ENCODE measurements around the gene AMH.

AMH gene

DNA sequence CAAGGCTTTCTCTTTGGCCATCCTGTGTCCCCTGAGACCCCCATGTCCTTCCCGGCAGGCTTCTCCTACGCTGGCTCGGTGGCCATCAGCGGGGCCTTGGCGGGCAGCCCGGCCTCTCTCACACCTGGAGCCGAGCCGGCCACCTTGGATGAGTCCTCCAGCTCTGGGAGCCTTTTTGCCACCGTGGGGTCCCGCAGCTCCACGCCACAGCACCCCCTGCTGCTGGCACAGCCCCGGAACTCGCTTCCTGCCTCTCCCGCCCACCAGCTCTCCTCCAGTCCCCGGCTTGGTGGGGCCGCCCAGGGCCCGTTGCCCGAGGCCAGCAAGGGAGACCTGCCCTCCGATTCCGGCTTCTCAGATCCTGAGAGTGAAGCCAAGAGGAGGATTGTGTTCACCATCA lies 27.2 kb upstream of the AMH start:
- no peak for DNase-seq

DNA sequence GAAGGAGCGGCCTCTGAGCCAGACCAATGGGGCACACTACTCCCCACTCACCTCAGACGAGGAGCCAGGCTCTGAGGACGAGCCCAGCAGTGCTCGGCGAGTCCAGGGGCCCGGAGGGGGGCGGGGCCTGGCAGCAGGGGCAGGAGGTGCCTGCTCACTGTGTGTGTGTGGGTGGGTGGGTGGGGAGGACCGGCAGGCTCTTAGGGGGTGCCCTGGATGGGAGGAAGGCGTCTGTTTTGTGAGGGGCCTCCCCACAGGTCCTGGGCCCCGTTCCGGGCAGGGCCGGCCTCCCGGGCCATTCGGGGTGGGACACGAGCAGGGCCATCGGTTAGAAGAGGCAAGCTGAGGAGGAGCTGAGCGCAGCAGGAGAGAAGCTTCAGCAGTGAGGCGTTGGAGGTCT lies 25.7 kb upstream of the AMH start:
- DNase-seq, result no peak

DNA sequence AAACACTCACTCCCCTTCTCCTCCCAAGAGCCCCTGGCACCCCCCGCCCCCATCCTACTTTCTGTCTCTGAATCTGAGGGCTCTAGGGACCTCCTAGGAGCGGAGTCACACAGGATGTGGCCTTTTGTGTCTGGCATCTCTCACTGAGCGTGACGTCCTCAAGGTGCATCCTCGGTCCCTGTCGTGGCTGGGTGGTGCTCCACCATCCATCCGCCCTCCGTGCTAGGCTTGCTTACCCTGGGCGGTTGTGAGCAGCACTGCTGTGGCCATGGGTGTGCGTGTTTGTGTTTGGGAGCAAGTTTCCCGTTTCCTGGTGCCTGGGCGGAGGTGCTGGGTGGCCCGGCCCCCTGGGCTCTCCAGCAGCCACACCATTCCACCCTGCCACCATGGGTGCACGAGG lies 25.2 kb upstream of the AMH start:
- DNase-seq, result no peak

DNA sequence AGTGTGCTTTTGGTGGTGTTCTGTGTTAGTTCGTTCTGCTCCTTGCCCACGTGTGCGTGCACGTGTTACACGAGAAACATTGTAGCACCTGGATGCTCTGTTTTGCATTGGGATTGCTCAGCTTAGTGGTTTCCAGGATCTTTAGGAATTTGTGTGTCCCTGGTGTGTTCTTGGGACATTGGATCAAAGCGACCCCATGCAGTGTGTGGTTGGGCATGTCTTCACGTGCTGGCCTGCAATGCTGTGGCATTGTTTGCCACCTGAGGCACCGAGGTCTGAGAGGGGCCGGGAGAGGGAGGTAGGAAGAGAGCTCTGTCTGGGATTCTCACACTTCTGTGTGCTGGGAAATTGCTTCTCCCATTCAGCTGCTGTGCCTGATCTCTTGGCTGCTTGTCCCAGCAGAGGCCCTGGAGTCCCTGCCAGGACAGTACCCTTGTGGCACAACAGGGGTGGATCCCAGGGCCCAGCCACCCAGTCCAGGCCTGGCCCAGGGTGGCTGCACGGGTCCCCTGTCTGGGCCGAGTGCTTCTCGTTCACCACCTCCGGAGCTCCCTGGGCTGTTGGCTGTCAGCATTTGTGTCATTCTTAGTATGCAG lies 24.3 kb upstream of the AMH start:
- no peak for DNase-seq

DNA sequence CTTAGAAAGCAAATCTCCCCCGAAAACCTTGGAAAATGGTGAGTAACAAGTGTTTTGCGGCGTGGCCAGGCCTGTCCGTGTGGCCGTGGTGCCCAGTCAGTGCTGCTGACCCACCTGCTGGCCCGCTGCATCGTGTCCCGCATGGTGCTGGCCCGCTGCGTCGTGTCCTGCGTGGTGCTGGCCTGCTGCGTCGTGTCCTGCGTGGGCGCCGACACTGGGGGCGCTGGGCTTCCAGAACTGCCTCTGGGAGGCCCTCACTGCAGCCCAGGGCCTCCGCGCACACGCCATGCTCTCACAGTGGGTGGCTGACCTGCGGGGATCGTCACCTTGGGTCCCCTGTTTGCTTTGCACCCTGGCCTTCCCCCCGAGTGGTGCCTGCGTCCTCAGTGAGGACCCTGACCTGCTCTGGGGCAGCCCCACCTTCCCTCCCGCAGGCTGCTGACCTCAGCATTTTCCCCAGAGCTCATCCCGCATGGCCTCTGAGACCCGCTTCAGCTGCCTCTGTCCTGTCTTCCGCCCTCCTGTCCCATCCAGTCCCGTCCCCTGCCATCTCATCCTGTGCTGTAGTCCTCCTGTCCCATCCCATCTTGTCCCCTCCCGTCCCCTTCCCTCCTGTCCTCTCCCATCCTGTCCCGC lies 23.6 kb upstream of the AMH start:
- DNase-seq, result no peak

DNA sequence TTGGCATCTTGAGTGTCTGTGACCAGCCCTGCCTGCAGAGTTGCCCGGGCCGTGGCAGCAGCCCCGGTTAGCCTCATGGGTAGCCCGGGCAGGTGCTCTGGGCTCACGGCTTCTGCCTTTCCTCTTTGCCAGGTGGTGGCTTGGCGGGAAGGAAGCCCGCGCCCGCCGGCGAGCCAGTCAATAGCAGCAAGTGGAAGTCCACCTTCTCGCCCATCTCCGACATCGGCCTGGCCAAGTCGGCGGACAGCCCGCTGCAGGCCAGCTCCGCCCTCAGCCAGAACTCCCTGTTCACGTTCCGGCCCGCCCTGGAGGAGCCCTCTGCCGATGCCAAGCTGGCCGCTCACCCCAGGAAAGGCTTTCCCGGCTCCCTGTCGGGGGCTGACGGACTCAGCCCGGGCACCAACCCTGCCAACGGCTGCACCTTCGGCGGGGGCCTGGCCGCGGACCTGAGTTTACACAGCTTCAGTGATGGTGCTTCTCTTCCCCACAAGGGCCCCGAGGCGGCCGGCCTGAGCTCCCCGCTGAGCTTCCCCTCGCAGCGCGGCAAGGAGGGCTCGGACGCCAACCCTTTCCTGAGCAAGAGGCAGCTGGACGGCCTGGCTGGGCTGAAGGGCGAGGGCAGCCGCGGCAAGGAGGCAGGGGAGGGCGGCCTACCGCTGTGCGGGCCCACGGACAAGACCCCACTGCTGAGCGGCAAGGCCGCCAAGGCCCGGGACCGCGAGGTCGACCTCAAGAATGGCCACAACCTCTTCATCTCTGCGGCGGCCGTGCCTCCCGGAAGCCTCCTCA lies 22.9 kb upstream of the AMH start:
- DNase-seq, result no peak

DNA sequence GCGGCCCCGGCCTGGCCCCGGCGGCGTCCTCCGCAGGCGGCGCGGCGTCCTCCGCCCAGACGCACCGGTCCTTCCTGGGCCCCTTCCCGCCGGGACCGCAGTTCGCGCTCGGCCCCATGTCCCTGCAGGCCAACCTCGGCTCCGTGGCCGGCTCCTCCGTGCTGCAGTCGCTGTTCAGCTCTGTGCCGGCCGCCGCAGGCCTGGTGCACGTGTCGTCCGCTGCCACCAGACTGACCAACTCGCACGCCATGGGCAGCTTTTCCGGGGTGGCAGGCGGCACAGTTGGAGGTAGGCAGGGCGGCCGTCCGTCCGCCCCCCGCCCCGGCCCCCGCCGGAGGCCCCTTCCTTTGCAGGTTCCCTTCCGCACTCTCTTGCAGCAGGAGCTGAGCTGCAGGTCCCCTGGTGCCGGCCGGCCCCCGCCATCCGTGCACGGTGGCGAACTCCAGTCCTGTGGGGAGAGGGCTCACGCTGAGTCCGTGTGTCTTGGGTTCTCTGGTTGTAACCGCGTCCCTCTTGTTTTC lies 22.2 kb upstream of the AMH start:
- DNase-seq, result no peak

DNA sequence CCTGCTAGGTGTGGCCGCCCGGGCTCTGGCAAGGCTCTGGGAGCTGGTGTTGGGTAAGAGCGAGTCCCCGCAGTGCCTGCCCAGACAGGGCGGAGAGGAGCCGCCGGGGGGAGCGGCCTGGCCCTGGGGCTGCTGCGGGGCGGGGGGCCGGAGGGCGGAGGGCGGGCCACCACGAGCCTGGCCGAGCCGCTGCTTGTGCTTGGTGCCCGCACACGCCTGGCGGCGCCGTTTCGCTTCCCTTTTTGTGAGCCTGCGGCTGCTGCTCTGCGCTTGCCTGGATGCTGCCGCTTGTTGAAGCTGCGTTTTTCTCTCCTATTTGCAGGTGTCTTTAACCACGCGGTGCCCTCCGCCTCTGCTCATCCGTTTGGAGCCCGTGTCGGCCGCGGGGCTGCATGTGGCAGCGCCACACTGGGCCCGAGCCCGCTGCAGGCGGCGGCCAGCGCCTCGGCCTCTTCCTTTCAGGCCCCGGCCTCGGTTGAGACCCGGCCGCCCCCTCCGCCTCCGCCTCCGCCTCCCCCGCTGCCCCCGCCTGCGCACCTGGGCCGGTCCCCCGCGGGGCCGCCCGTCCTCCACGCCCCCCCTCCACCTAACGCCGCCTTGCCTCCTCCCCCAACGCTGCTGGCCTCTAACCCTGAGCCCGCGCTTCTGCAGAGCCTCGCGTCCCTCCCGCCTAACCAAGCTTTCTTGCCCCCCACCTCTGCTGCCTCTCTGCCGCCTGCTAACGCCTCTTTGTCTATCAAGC lies 21.5 kb upstream of the AMH start:
- DNase-seq, result no peak

DNA sequence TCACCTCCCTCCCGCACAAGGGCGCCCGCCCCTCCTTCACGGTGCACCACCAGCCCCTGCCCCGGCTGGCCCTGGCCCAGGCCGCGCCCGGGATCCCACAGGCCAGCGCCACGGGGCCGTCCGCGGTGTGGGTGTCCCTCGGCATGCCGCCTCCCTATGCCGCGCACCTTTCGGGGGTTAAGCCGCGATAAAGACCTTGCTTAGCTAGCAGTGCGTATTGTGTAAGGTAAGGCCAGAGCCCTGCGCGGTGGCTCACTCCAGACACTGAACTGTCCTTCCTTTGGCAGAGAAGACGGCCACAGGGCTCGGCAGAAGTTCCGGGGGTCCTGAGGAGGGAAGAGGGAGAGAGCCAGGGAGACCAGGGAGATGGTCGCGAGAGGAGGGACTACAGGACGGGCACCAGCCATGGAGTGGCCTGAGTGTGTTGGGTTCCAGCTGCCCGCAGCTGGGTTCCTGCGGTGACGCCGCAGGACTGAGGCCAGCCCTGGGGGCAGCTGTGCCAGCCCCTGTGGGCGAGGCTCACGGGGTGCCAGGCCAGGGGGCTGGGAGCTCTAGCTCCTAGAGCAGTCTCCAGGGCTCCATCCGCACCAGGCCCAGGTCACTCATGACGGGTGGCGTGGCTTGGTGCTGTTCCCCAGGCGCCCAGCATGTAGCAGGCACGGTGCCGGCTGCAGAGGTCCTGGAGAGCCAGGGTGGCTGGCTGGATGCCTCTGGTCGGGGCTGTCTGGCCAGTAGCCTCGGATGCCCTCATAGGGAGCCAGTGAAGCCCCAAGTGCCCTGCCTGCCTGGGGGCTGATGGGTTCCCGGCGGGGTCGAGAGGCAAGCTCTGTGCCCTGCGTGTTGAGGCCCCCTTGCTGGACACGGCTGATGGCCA lies 20.7 kb upstream of the AMH start:
- DNase-seq, result no peak

DNA sequence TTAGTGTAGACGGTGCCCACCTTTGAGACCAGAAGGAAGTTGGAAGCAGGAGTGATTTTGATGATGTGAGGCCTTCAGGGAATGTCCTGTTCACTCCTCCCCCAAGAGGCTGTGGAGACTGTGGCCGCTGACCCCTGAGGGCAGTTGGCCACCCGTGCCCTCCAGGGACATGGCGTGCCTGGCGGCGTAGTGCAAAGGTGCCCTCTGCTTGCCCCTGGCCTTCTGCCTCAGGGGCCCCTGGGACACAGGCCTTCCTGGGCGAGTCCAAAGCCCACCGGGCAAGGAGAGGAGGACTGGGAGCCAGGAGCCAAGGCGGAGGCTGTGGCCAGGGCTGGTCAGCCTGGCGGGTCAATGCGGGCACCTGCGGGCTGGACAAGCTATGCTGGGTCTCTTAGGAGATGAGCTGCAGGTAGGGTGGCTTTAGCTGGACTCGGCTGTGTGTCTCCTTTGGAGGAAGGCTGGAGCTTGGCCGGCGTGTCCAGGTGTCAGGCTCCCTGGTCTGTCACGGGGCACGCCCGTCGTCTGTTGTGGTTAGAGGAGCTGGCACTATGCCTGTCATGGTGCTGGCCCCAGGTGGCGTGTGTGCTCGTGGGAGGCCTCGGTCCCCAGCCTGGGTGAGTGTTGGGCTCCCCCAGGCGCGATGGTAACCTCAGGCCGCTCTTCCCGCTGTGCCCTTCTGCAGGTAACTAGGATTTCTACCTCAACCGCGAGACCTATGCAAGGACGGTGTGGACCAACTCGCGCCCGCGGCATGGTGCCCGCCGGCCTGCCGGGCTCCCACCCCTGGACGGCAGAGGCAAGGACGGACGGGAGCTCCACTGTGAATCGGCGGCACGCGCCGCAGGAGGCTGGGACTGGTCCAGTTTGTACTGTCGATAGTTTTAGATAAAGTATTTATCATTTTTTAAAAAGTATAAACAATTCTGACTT lies 19.8 kb upstream of the AMH start:
- no peak for DNase-seq

DNA sequence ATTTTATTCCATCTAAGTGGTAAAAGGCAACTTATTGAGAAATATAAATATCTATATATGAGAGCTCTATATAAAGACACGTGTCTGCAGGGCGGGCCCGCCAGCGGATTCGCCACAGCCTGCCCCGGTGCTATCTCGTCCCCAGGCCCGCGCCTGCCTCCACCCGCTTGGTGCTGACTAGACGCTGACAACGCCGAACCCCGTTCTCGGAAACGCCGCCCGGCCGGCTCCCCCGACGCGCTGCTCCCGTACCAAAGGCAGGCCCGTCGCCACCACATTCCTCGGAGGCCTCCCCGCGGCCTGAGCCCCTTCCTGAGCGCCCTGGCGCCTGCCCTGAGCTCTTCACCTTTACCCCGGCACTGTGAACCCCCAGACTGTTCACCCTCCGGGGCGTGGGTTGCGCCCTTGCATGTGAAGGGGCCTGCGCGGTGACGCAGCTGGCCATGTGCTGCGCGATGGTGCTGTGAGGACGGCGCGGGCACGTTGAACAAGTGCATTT lies 19.0 kb upstream of the AMH start:
- no peak for DNase-seq

DNA sequence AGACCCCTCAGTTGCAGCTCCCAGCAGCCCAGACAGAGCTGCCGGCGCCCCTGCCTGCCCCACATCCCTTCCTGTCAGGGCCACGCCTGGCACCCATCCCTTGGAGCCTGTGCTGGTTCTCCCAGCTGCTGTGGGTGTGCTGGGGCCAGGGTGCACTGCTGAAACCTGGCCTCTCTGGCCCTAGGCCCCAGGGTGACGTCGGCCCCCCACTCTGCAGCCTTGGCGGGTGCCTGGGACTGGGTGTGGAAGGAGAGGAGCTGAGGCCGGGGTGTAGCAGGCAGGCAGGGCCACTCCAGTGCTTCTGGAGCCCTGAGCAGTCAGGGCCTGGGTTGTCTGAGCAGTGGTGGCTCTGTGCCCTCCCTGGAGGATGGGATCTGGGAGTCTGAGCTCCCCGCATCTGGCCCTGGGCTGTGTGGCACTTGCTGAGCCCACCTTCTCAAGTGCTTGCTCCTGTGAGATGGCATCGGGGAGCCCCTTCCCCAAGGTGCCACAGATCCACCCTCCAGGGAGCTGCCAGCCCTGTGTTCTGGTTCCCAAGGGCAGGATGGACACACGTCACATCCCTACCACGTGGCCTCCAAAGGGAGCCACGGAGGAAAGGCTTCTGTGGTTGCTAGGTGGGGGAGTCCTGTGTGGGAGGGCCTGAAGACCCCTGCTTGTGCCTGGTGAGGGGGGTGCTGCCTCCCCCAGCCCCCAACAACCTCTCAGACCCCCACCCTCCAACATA lies 18.2 kb upstream of the AMH start:
- DNase-seq, result no peak

DNA sequence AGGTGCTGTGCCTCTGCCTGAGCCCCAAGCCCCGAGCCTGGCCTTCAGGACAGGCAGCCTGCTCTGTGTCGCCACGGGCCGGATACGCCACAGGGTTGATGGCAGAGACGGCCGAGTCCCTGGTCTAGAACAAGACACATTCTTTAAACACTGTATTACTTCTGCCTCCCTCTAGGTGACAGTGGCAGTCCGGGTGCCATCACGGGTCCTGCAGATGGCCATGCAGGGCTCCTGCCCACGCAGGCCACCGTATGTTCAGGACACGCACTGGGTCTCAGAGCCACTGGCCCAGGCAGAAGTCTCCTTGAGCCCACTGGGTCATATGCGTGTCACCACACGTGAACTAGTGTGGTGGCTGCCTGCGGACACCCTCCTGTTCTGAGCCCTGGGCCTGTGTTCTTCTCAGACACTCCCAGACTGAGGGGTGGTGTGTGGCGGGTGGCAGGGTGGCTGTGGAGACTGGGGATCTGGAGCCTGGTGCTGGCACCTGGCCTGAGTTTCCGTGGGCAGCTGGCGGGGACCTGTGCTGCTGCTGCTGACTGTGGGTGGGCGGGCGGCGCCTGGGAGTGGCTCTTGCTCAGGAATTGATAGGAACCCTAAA lies 17.4 kb upstream of the AMH start:
- DNase-seq, result no peak

DNA sequence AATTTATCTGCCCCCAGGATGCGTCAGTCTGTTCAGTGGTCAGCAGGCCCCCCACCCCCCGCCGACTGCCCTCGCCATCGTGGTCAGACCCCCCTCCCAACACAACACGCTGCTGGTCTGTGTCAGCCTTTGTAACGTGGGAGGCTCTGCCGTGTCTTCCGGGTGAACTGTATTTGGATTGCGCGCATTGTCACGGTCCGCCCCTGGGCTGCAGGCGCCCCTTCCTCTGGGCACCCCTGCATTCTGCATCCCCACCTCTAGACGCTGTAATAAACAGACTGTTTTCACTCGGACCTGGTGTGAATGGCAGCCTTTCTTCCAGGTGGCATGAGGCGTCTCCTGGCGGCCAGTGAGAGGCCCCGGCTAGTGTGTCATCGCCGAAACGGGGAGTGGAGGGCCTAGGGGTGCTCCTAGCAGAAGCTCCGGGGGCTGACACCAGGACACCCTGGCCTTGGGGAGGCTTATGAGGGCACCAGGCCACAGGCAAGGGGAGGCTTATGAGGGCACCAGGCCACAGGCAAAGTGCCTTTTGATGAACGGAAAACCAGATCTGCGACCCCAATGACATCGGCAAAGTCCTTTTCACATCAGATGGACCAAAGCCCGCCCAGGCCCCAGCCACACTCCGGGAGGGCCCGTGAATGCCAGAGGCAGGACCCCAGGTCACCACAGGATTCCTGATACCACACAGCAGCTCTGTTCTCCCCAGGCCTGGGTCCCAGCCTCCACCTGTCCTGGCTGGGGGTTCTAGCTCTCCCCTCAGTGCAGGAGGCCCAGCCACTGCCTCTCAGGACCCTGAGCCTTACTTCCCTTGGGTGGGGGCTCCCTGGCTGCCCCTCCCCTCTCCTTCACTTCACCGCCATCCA lies 16.6 kb upstream of the AMH start:
- DNase-seq, result no peak

DNA sequence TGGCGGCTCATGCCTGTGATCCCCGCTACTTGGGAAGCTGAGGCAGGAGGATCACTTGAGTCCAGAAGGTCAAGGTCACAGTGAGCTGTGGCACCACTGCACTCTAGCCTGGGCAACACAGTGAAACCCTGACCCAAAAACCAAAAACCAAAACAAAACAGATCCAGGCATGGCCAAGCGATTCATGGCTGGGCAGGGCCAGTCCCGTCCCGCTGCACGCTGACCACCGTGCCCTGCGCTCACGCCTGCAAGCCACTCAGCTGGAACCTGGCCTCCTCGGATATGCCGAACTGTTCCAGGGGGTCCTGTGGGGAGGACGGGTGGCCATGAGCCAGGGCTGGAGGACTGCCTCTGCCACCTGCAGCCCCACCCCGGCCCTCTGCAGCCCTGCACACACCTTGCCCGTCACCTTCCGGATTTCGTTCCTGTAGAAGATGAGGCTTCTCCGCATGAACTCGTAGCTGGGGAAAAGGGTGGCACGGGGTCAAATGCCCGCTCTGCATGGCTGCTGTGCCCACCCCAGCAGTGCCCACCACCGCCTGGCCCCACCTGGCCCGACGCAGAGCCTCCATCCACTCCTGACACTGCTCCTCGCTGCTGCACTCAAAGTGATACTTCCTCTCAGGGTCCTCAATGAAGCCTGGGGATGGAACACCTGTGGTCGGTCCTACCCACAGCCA lies 15.4 kb upstream of the AMH start:
- DNase-seq, result no peak

DNA sequence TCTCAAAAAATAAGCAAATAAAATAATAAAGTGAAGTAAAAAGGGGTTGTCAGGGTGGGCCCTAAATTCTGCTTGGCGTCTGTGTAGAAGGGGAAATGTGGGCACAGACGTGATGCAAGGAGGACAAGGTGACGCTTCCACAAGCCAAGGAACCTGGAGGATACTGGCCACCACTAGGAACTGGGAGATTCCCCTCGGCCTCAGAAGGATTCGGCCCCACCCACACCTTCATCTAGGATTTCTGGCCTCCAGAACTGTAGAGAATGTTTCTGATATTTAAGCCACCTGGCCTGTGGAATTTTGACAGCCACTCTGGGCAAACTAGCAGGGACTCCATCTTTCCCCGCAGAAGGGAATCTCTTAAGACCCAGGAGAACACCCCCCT lies 14.1 kb upstream of the AMH start:
- DNase-seq, result no peak

DNA sequence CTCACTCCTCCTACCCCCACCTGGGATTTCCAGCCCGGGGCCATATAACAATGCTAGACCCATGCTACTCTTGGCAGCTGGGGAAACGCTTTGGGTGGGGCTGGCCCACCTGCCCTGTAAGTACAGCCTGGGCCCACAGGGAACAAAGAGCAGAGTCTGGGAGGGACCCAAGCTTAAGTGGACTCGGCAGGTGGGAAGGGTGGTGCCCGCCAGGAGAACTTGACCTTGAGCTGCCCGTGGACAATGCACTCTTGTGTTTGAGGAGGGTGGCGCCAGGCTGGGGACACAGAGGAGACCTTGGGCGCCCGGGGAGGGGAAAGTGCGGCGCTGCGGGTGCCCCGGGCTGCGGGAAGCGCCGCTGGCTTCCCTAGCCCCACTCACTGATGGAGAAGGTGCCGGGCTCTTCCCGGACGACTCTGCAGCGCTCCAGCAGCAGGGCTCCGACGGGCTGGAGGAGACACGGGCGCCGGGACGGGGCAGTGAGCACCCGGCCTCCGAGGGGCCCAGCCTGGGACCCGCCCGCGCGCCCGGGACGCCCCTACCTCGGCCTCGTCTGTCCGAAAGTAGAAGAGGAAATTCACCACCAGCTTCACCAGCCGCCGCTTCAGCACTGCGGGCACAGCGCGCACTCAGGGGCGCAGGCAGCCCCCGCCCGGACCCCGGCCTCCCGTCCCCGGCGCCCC lies 13.6 kb upstream of the AMH start:
- no peak for DNase-seq

DNA sequence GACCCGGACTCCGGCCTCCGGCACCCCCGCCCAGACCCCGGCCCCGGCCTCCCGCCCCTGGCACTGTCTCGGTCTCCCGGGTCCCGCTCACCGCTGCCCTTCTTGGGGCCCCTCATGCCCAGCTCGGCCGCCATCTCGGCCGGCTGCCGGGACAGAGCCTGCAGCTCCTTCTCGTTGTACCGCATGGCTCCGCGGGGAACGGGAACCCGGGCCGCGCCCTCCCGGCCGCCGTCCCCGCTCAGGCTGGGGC lies 13.1 kb upstream of the AMH start:
- no peak for DNase-seq

Measured in fibroblast of upper back skin (primary cell).